ENCODE data around the gene LINS1.

The LINS1 gene

DNA sequence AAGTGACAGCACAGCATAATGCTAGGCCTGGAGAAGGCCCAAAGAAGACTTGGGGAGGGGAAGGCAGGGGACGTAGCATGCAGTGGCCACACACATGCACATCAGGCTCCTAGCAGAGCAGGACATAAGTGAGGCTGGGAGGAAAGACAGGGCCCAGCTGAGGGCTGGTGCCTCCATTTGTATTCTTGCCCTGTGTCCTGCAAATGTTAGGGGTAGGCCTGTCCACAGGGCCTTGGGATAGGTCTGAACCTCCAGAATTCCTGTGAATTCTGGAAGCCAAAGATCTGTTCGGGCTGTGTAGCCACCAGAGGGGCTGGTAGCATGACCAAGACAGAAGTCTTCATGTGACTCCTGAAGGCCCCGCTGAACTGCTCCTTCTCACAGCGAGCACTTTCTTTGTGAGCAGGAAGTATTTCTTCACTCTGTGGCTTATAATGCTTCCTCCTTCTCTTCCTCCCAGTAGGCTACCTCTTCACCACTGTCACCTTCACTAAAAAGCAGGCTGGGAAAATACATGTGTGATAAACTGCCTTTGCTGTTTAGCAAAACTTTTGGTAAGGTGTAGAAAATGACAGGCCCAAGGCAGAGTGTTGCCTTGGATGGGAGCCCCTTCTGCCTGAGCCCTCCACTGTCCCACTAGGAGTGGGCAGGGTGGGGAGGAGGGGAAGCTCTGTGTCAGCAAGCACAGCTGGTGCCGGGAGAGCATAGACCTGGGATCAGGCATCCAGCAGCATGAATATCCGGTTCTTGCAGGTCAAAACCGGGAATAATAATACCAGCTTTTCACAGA, 81.7 kb downstream of the LINS1 start:
- H3K4me3 ChIP-seq (ENCODE audit: low read depth, low read length) = peak overlapping the region; percentile 13
- peak; percentile 90 for DNase-seq (ENCODE audit: low read depth)
- TF ChIP-seq, protein P1, sequence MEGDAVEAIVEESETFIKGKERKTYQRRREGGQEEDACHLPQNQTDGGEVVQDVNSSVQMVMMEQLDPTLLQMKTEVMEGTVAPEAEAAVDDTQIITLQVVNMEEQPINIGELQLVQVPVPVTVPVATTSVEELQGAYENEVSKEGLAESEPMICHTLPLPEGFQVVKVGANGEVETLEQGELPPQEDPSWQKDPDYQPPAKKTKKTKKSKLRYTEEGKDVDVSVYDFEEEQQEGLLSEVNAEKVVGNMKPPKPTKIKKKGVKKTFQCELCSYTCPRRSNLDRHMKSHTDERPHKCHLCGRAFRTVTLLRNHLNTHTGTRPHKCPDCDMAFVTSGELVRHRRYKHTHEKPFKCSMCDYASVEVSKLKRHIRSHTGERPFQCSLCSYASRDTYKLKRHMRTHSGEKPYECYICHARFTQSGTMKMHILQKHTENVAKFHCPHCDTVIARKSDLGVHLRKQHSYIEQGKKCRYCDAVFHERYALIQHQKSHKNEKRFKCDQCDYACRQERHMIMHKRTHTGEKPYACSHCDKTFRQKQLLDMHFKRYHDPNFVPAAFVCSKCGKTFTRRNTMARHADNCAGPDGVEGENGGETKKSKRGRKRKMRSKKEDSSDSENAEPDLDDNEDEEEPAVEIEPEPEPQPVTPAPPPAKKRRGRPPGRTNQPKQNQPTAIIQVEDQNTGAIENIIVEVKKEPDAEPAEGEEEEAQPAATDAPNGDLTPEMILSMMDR (IDR thresholded peaks at IDR 0.05; ENCODE audit: low read depth, low read length) = no peak
- peak; percentile 9 for TF ChIP-seq POLR2A (IDR thresholded peaks at IDR 0.05; ENCODE audit: extremely low read depth, insufficient read length)
- TF ChIP-seq MYC (IDR thresholded peaks at IDR 0.05; ENCODE audit: low read depth, low read length) = peak; percentile 69
- TF ChIP-seq, protein P2, sequence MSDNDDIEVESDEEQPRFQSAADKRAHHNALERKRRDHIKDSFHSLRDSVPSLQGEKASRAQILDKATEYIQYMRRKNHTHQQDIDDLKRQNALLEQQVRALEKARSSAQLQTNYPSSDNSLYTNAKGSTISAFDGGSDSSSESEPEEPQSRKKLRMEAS (IDR thresholded peaks at IDR 0.05; ENCODE audit: low read depth, low read length) = peak; percentile 67

DNA sequence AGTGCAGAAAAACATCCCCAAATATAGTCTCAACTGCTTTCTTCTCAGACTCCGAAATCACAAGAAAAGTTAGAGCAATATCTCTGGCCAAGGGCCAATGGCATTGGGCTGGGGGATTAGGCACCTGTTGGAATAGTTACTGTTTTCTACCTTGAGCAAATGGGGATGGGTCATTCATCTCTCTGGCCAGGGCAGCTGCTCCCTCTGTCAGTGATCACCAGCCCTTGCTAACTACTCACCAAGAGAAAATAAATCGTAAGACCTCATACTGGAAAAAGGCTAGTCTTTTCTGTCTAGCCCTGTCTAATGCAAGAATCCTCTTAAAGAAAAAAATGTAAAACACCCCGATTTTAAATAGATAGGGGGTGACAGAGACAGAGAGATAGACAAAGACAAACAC, 84.1 kb downstream of the LINS1 start:
- TF ChIP-seq POLR2A (IDR thresholded peaks at IDR 0.05; ENCODE audit: extremely low read depth, insufficient read length) (no peak), MYC (IDR thresholded peaks at IDR 0.05; ENCODE audit: low read depth, low read length) (no peak)
- TF ChIP-seq, protein P1 (IDR thresholded peaks at IDR 0.05; ENCODE audit: low read depth, low read length) = no peak
- TF ChIP-seq, protein P2 (IDR thresholded peaks at IDR 0.05; ENCODE audit: low read depth, low read length) = no peak
- DNase-seq (ENCODE audit: low read depth) = no peak
- H3K4me3 ChIP-seq (ENCODE audit: low read depth, low read length) = no peak overlapping the region
